ENCODE measurements around the gene ADARB2.
"Not testable (repeated sequence)": the region's sequence is repeated elsewhere in the genome, so short reads cannot be mapped to it uniquely, and the experiment has no call there.

The ADARB2 gene

GRCh38 chr10:1461016-1461415 lies 276.3 kb downstream of the ADARB2 start:
- TF ChIP-seq CTCF (IDR thresholded peaks at IDR 0.05; ENCODE audit: borderline replicate concordance, control extremely low read depth, extremely low read depth, insufficient read depth, missing control alignments) = no peak
- in situ Hi-C loops (cut with MboI; ENCODE audit: low sequenced_read_pairs, unreplicated experiment) = no loop called here
- DNase-seq (ENCODE audit: low spot score) = no peak

- in situ Hi-C loops (cut with MboI; ENCODE audit: low sequenced_read_pairs, unreplicated experiment); DNase-seq (ENCODE audit: low spot score): not testable (repeated sequence)
These were observed 277.7 kb downstream of the ADARB2 start for GRCh38 chr10:1459664-1460063.

- no peak for TF ChIP-seq CTCF (IDR thresholded peaks at IDR 0.05; ENCODE audit: borderline replicate concordance, control extremely low read depth, extremely low read depth, insufficient read depth, missing control alignments)
- no peak for DNase-seq (ENCODE audit: low spot score)
- in situ Hi-C loops (cut with MboI; ENCODE audit: low sequenced_read_pairs, unreplicated experiment) = no loop called here
These were observed 282.4 kb downstream of the ADARB2 start for GRCh38 chr10:1454951-1455350.

GRCh38 chr10:1454428-1454827 lies 282.9 kb downstream of the ADARB2 start:
- in situ Hi-C loops (cut with MboI; ENCODE audit: low sequenced_read_pairs, unreplicated experiment) = no loop called here
- peak; percentile 56 for DNase-seq (ENCODE audit: low spot score)
- TF ChIP-seq CTCF (IDR thresholded peaks at IDR 0.05; ENCODE audit: borderline replicate concordance, control extremely low read depth, extremely low read depth, insufficient read depth, missing control alignments) = no peak

GRCh38 chr10:1452777-1453176 lies 284.5 kb downstream of the ADARB2 start:
- no peak for TF ChIP-seq CTCF (IDR thresholded peaks at IDR 0.05; ENCODE audit: borderline replicate concordance, control extremely low read depth, extremely low read depth, insufficient read depth, missing control alignments)
- no peak for DNase-seq (ENCODE audit: low spot score)
- in situ Hi-C loops (cut with MboI; ENCODE audit: low sequenced_read_pairs, unreplicated experiment) = no loop called here

GRCh38 chr10:1451941-1452340 lies 285.4 kb downstream of the ADARB2 start:
- in situ Hi-C loops (cut with MboI; ENCODE audit: low sequenced_read_pairs, unreplicated experiment) = no loop called here
- TF ChIP-seq CTCF (IDR thresholded peaks at IDR 0.05; ENCODE audit: borderline replicate concordance, control extremely low read depth, extremely low read depth, insufficient read depth, missing control alignments) = no peak
- DNase-seq (ENCODE audit: low spot score) = no peak

GRCh38 chr10:1451362-1451888 lies 285.9 kb downstream of the ADARB2 start:
- TF ChIP-seq CTCF (IDR thresholded peaks at IDR 0.05; ENCODE audit: borderline replicate concordance, control extremely low read depth, extremely low read depth, insufficient read depth, missing control alignments) = no peak
- in situ Hi-C loops (cut with MboI; ENCODE audit: low sequenced_read_pairs, unreplicated experiment) = no loop called here

More at GRCh38 chr10:1451362-1451888, 285.9 kb downstream of the ADARB2 start:
- DNase-seq (ENCODE audit: low spot score) = no peak

Data from GM13976 (cell line).